ENCODE measurements around the gene CD24.

- TF ChIP-seq CTCF (IDR thresholded peaks at IDR 0.05), result no peak
- TF ChIP-seq POLR2A (IDR thresholded peaks at IDR 0.05), result no peak
Observed at GRCh38 chr6:107009499-107009898, 35.0 kb upstream of the CD24 start.

Measured in right lobe of liver (tissue), 4 donors.